NOMO-1 treated with DMSO at 0.1 percent for 48 hours (cell line): ENCODE measurements around the gene KCNE4.

ENCODE experiments used
- DNase-seq: peaks from one replicate; lab custom pipeline; 2025; ENCODE audit not compliant: unreplicated experiment; lab: John Stamatoyannopoulos, UW

The KCNE4 gene

GRCh38 chr2:223040527-223040926 lies 11.5 kb upstream of the KCNE4 start:
- DNase-seq = no peak

DNA sequence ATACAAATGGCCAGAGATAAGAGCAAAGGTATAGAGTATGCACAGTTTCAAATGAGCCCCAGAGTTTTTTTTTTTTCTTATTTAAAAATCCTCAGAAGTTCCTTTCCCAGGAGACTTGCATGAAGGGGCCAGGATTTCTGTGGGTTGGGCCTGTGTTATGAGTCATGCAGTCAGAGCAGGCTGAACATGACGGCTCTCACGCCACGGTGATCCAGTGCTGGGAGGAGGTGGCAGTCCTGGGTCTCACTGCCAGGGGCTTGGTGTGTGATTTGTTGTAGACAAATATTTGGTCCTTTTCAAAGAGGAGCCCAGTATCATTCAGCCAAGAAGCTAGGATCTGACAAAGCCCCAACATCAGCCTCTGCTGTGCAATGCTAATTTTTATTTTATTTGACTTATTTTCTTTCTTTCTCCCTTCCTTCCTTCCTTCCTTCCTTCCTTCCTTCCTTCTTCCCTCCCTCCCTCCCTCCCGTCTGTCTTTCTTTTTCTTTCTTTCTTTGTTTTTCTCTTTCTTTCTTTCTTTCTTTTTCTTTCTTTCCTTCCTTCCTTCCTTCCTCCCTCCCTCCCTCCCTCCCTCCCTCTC lies 10.4 kb upstream of the KCNE4 start:
- DNase-seq = no peak

DNA sequence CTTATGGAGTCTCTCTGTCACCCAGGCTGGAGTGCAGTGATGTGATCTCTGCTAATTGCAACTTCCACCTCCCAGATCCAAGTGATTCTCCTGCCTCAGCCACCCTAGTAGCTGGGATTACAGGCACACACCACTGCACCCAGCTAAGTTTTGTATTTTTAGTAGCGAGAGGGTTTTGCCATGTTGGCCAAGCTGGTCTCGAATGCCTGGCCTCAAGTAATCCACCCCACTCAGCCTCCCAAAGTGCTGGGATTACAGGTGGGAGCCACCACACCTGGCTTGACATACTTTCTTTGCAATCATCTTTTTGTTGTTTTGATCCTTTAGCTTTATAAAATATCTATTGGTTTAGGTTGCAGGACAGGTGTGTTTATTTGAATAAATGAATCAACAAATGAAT lies 9.7 kb upstream of the KCNE4 start:
- DNase-seq = no peak

- peak; percentile 57 for DNase-seq
Measured at GRCh38 chr2:223042704-223043118, 9.3 kb upstream of the KCNE4 start.

- peak; percentile 72 for DNase-seq
Measured at GRCh38 chr2:223043164-223043941, 8.6 kb upstream of the KCNE4 start.

DNA sequence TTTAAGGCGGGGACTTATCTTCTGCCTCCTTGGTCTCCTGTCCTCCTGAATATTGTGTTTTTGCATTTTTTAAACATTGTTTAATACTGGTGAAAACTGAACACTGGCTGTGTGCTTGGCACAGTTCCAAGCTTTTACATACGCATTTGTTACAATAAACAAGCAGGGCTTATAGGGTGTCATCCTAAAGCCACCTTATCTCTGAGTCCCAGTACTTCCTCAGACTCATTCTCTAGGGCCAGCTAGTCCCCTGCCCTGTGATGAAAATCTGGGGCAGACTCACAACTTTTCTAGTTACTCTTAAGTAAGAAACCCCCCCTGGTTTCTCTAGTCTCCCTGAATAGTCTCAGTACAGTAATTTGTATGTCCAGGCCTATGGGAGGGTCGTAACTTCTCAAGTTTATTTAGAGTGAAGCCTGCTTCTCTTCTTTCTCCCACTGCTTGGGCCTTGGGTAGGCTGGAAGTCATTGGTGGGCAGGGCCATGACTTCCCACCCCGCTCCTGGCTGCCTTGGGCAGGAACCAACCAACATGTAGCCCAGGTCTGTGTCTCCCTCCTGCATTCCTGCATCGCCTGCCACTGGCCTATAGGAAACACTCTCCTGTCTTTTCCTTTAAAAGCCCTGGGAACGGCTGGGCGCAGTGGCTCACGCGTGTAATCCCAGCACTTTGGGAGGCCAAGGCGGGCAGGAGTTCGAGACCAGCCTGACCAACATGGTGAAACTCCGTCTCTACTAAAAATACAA lies 7.7 kb upstream of the KCNE4 start:
- no peak for DNase-seq

DNA sequence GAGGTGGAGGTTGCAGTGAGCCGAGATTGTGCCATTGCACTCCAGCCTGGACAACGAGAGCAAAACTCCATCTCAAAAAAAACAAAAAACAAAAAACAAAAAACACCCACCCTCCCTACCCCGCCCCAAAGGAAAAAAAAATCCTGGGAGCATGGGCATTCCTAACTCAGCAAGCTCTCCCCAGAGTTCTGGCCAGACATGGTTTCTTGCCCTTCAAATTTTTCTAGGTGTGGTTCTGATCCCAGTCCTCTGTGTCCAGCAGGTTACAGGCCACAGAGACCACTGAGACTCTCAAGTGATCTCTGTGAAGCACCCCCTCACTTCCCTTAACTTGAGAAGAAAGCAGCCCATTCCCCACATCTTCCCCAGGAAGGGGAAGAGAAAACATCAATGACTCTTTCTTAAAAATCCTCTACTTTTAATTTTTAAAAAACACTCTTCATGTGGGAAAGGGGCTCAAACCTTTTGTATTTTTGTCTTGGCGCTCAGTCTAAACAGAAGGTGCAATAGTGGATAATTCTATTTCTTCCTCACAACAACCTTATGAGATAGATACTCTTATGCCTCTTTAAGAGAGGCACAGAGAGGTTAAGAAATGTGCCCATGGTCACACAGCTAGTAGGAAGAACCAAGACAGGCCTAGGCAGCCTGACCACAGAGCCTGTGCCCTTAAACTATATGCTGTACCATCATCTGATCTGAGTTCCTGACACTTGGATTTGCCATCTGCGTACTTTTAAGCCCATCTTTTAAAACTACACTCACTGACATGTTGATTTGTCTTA lies 6.9 kb upstream of the KCNE4 start:
- DNase-seq = no peak

DNA sequence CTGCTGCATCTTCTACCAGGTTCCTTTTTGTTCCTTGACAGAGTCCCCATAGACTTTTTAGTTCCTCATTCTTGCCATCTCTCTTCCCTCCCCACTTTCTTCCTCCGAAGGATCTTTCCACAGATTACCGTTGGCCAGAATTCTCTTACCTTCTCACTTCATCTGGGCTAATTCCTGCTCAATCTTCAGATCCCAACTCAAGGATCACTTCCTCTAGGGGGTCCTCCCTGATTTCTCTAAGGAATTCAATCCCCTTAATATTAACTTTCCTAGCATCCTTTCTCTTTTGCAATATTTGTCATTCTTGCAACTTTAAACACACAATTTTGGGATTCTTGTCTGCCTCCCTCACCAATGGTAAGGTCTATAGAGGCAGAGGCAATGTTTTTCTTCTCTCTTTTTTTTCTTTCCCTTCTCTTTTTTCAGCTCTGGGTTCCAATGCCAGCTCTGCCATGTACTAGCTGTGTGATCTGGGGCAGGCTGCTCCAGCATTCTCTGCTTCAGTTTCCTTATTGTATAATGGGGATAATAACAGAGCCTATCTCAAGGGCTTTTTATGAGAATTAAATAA lies 5.4 kb upstream of the KCNE4 start:
- DNase-seq = peak; percentile 38

DNA sequence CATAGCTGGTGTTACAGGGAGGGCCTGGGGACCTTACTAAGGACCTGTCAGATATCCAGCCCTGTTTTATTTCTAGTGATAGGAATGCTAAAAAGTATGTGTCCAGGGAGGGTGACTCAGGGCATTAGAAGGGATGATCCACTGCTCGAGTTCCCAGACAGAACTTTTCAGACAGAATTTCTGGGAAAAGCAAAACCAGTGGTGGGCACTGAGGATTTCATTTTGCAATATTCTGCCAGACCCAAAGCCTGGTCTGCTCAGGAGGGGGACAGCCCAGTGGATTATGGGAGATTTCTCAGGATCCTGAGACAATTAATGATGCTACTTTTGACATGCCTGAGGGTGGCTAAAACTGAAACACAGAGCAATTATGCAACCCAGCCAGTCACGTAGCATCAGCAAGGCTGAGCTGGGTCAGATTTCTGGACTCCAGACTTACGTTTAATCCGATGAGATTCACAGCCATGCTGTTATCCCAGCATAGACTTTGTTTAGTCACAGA lies 4.7 kb upstream of the KCNE4 start:
- no peak for DNase-seq

DNA sequence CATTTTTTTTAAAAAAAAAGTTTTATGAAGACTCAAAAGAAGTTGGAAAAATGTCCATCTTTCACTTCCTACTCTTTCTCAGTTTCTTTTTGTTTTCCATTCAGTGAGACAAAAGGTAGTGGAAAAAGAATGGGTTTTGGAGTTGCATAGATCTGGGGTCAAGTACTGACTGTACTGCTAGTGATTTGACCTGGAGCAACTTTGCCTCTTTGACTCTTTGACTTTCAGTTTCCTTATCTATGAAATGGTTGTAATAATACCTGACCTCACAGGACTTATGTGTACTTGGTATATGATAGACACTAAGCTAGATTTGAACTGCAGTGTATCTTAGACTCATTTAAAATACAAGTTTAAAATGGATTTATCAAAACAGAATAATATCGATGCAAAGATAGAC lies 3.5 kb upstream of the KCNE4 start:
- DNase-seq = no peak

- no peak for DNase-seq
Measured at GRCh38 chr2:223049356-223049755, 2.6 kb upstream of the KCNE4 start.

GRCh38 chr2:223050188-223050587 lies 1.8 kb upstream of the KCNE4 start:
- no peak for DNase-seq

DNA sequence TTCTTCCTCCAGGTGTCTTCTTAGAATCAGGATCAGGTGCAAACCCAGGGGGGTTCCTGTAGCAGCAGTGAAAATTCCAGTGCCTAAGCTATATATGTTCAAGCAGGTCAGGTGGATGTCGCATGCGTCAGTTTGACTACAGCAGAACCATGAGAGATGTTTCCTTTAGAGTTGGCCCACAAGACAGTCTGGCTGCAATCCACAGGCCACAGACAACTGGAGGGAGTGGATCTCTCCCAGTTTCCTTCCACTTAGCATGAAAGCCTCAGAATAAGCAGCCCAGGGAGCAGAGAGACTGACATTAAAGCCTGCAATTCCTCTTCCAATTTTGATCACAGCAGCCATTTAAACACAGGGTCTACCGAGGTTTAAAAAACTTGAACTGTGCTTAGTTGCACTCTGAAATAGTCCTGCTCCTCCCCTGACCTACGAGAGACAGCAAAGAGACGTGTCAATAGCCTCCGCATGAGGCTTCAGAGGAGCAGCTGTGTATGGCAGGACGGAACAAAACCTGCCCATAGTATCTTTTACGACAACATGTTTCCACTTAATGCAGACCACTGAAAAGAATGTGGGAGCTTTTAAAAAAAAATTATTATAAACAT lies 988 bp upstream of the KCNE4 start:
- DNase-seq = no peak

GRCh38 chr2:223052548-223053483 lies 826 bp downstream of the KCNE4 start:
- no peak for DNase-seq

DNA sequence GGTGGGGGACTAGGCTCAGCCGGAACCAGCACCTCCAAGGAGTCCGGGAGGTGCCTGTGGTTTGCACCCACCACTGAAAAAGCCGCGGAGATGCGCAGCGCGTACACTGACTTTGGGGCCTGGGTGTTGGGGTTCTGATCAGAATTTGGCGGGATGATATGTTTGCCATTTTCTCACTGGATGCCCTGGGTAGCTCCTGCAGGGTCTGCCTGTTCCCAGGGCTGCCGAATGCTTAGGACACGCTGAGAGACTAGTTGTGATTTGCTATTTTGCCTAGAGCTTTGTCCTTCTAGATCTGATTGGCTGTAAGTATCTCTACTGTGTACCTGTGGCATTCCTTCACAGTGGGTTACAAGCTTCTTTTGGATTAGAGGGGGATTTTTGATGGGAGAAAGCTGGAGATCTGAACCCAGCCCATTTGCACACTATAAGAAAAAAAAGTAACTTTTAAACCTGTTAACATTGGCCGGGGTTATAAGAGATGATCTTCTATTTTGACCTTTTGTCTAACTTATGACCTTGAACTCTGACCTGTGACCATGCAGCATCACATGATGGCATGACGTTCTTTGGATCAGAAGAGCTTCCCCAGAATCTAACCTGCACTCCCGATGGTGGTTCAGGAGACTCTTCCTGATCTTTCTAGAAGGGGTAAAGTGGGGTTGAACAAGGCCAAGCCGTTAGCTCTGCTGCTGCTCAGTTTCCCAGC lies 1.6 kb downstream of the KCNE4 start:
- no peak for DNase-seq

DNA sequence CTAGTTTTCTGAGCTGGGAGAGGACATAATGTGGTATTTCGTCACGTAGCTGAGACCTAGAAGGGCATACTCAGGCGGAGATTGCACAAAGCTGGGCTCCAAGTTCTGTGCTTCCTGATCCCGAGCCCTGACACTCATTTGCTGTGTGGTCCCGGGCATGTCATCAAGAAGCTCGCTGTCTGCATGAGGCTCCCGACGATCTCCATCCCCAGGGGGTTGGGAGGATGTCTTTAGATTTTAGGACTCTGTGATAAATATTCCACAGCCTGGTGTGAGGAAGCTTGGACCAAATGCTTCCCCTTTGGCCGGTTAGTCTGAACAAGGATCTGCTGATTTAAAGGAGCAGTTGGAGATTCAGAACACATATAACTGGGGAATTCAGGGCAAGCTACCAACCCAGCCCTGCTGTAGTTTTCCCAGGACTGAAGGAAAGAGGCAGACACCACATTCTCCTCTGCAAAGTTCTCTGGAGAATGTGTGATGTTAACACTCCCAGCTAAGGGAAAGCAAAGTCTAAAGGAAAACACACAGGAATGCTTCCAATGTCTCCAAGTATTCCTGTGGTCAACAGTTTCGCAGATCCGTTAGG lies 2.3 kb downstream of the KCNE4 start:
- no peak for DNase-seq

- no peak for DNase-seq
Measured at GRCh38 chr2:223055140-223055539, 3.1 kb downstream of the KCNE4 start.

GRCh38 chr2:223055836-223056235 lies 3.8 kb downstream of the KCNE4 start:
- no peak for DNase-seq
